ENCODE measurements around the gene HES4.
"Not testable (repeated sequence)": the region's sequence is repeated elsewhere in the genome, so short reads cannot be mapped to it uniquely, and the experiment has no call there.

The HES4 gene

GRCh38 chr1:1001057-1001783 lies 1.3 kb upstream of the HES4 start:
- FAIRE-seq: no peak
- DNase-seq (ENCODE audit: extremely low spot score, insufficient read length, low read depth): no peak

- DNase-seq (ENCODE audit: extremely low spot score, insufficient read length, low read depth) (no peak), FAIRE-seq (peak; percentile 42)
Observed at GRCh38 chr1:1000357-1001056, 610 bp upstream of the HES4 start.

- FAIRE-seq (no peak), DNase-seq (ENCODE audit: extremely low spot score, insufficient read length, low read depth) (no peak)
Observed at GRCh38 chr1:998995-999724, 737 bp downstream of the HES4 start.

GRCh38 chr1:998745-998994 lies 1.2 kb downstream of the HES4 start:
- DNase-seq (ENCODE audit: extremely low spot score, insufficient read length, low read depth) (no peak), FAIRE-seq (no peak)

GRCh38 chr1:997993-998744 lies 1.7 kb downstream of the HES4 start:
- FAIRE-seq (no peak), DNase-seq (ENCODE audit: extremely low spot score, insufficient read length, low read depth) (no peak)

- FAIRE-seq: no peak
- no peak for DNase-seq (ENCODE audit: extremely low spot score, insufficient read length, low read depth)
Observed at GRCh38 chr1:997713-997992, 2.2 kb downstream of the HES4 start.

- FAIRE-seq (no peak), DNase-seq (ENCODE audit: extremely low spot score, insufficient read length, low read depth) (no peak)
Observed at GRCh38 chr1:996851-997712, 2.8 kb downstream of the HES4 start.

- no peak for DNase-seq (ENCODE audit: extremely low spot score, insufficient read length, low read depth)
- FAIRE-seq: no peak
Observed at GRCh38 chr1:995665-996633, 3.9 kb downstream of the HES4 start.

GRCh38 chr1:994546-994945 lies 5.4 kb downstream of the HES4 start:
- not testable (repeated sequence) for DNase-seq (ENCODE audit: extremely low spot score, insufficient read length, low read depth); FAIRE-seq

- FAIRE-seq: no peak
- DNase-seq (ENCODE audit: extremely low spot score, insufficient read length, low read depth): no peak
Observed at GRCh38 chr1:993379-993995, 6.4 kb downstream of the HES4 start.

GRCh38 chr1:992362-992761 lies 7.5 kb downstream of the HES4 start:
- no peak for DNase-seq (ENCODE audit: extremely low spot score, insufficient read length, low read depth)
- FAIRE-seq: peak; percentile 35

GRCh38 chr1:991895-992294 lies 8.0 kb downstream of the HES4 start:
- FAIRE-seq (no peak), DNase-seq (ENCODE audit: extremely low spot score, insufficient read length, low read depth) (no peak)

GRCh38 chr1:991275-991674 lies 8.6 kb downstream of the HES4 start:
- not testable (repeated sequence) for DNase-seq (ENCODE audit: extremely low spot score, insufficient read length, low read depth); FAIRE-seq

GRCh38 chr1:988061-988460 lies 11.8 kb downstream of the HES4 start:
- not testable (repeated sequence) for FAIRE-seq; DNase-seq (ENCODE audit: extremely low spot score, insufficient read length, low read depth)

GRCh38 chr1:985126-985525 lies 14.8 kb downstream of the HES4 start:
- no peak for FAIRE-seq

GRCh38 chr1:984476-984814 lies 15.5 kb downstream of the HES4 start:
- FAIRE-seq (no peak), DNase-seq (ENCODE audit: extremely low spot score, insufficient read length, low read depth) (no peak)

More at GRCh38 chr1:985126-985525, 14.8 kb downstream of the HES4 start:
- no peak for DNase-seq (ENCODE audit: extremely low spot score, insufficient read length, low read depth)

GRCh38 chr1:983798-984475 lies 16.0 kb downstream of the HES4 start:
- FAIRE-seq (no peak), DNase-seq (ENCODE audit: extremely low spot score, insufficient read length, low read depth) (no peak)
